ENCODE measurements around the gene TCOF1. TPM values are rescaled to one million over a fixed set of nuclear protein-coding genes. Genes with fewer than 3 reads are reported as not detected.
A peak's percentile ranks its signal among the peaks of the same experiment; 100 is the strongest.

Gene TCOF1
- total and polyA plus RNA-seq, 2 experiments from 2014 or later: 86.8 to 165 TPM

DNA sequence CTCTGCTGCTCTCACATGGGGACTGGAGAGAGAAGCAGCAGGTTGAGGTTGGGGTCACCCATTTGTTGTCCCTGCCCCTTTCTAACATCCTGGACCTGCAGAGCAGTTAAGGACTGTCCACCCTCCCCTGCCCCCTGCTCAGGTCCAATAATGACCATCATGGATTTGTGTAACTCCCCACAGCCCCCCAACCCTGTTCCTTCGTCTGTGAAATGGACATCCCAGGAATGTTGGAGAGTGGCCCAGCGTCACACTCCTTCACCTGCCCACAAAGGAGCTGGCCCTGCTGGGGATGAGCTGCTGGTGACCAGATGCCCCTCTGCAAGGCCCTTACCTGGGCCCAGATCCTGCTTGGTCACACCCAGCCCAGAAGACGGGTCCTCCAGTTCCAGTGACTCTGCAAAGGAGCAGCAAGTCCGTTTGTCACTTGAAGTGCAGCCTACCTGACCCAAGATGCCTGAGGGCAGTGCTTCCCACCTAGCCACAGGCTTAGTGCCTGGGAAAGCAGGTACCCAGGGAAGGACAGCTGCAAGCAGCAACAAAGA is 44.8 kb downstream of the TCOF1 start:
- ATAC-seq (no peak), DNase-seq (ENCODE audit: low spot score) (no peak)
- Mint-ChIP-seq H3K27ac (no peak overlapping the region), H3K4me1 (no peaks in the 10 kb centered on the region; the same call in 2 of the 3 replicates), H3K27me3 (ENCODE audit: insufficient read depth, low read depth, poor library complexity) (peaks cover 20% of the 10 kb centered on the region), H3K36me3 (ENCODE audit: low read depth) (peaks cover 46% of the 10 kb centered on the region), H3K4me3 (no peak overlapping the region; the same call in 2 of the 3 replicates), H3K9me3 (no peaks in the 10 kb centered on the region; the same call in 2 of the 3 replicates)
- no peak overlapping the region for H3K27ac ChIP-seq (ENCODE audit: low read depth)
- H2AFZ ChIP-seq: no peak overlapping the region
- no peaks in the 10 kb centered on the region for H3K79me2 ChIP-seq (replicated peaks; ENCODE audit: insufficient read depth)
- TF ChIP-seq, protein P1, sequence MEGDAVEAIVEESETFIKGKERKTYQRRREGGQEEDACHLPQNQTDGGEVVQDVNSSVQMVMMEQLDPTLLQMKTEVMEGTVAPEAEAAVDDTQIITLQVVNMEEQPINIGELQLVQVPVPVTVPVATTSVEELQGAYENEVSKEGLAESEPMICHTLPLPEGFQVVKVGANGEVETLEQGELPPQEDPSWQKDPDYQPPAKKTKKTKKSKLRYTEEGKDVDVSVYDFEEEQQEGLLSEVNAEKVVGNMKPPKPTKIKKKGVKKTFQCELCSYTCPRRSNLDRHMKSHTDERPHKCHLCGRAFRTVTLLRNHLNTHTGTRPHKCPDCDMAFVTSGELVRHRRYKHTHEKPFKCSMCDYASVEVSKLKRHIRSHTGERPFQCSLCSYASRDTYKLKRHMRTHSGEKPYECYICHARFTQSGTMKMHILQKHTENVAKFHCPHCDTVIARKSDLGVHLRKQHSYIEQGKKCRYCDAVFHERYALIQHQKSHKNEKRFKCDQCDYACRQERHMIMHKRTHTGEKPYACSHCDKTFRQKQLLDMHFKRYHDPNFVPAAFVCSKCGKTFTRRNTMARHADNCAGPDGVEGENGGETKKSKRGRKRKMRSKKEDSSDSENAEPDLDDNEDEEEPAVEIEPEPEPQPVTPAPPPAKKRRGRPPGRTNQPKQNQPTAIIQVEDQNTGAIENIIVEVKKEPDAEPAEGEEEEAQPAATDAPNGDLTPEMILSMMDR (conservative IDR thresholded peaks at IDR 0.05; ENCODE audit: low read depth in 2 of 2): no peak
- TF ChIP-seq EZH2phosphoT487 (IDR thresholded peaks at IDR 0.05; ENCODE audit: unreplicated experiment) (no peak), POLR2AphosphoS5 (IDR thresholded peaks at IDR 0.05; ENCODE audit: low read depth) (peak; percentile 21; the same call in 1 of the 2 replicates), REST (IDR thresholded peaks at IDR 0.05; ENCODE audit: unreplicated experiment) (no peak), ZNF331 (CRISPR knock-in tag; IDR thresholded peaks at IDR 0.05; ENCODE audit: low read depth) (no peak)
- H3F3A ChIP-seq (replicated peaks; ENCODE audit: low read depth): 0 out of 2 replicates have a peak, but pooled peaks cover 4% of the 10 kb centered on the region
- H3K4me2 ChIP-seq: no peak overlapping the region
- H3K4me1 ChIP-seq (ENCODE audit: insufficient read depth): no peaks in the 10 kb centered on the region
- peaks cover 11% of the 10 kb centered on the region; the same call in 1 of the 2 replicates for H3K36me3 ChIP-seq (ENCODE audit: insufficient read depth)
- no peak overlapping the region for H3K4me3 ChIP-seq
- H3K9me2 ChIP-seq (ENCODE audit: insufficient read depth): no peaks in the 10 kb centered on the region
- H4K20me1 ChIP-seq (replicated peaks; ENCODE audit: insufficient read depth): peaks cover 7% of the 10 kb centered on the region; the same call in 1 of the 2 replicates
- H3K27me3 ChIP-seq (ENCODE audit: insufficient read depth): no peaks in the 10 kb centered on the region

- Histone ChIP-seq H4K20me1 (replicated peaks; ENCODE audit: insufficient read depth) (peaks cover 5% of the 10 kb centered on the region; the same call in 1 of the 2 replicates), H3F3A (replicated peaks; ENCODE audit: low read depth) (0 out of 2 replicates have a peak, but pooled peaks cover 4% of the 10 kb centered on the region), H3K4me3 (no peak overlapping the region), H3K79me2 (replicated peaks; ENCODE audit: insufficient read depth) (no peaks in the 10 kb centered on the region), H3K4me2 (no peak overlapping the region), H3K27me3 (ENCODE audit: insufficient read depth) (no peaks in the 10 kb centered on the region), H3K4me1 (ENCODE audit: insufficient read depth) (peaks cover 2% of the 10 kb centered on the region; the same call in 1 of the 2 replicates), H2AFZ (no peak overlapping the region), H3K9me2 (ENCODE audit: insufficient read depth) (no peaks in the 10 kb centered on the region), H3K36me3 (ENCODE audit: insufficient read depth) (peaks cover 11% of the 10 kb centered on the region; the same call in 1 of the 2 replicates), H3K27ac (ENCODE audit: low read depth) (no peak overlapping the region)
- H3K4me3 Mint-ChIP-seq: no peak overlapping the region; the same call in 2 of the 3 replicates
- H3K27me3 Mint-ChIP-seq (ENCODE audit: insufficient read depth, low read depth, poor library complexity): peaks cover 20% of the 10 kb centered on the region
- H3K27ac Mint-ChIP-seq: no peak overlapping the region
- H3K36me3 Mint-ChIP-seq (ENCODE audit: low read depth): peaks cover 40% of the 10 kb centered on the region
- H3K4me1 Mint-ChIP-seq: peaks cover under 1% of the 10 kb centered on the region; the same call in 1 of the 3 replicates
- no peak for ATAC-seq
- no peak for DNase-seq (ENCODE audit: low spot score)
- no peaks in the 10 kb centered on the region; the same call in 2 of the 3 replicates for H3K9me3 Mint-ChIP-seq
- TF ChIP-seq ZNF462 (CRISPR knock-in tag; IDR thresholded peaks at IDR 0.05) (no peak), JUNB (IDR thresholded peaks at IDR 0.05; ENCODE audit: unreplicated experiment) (no peak), EZH2phosphoT487 (IDR thresholded peaks at IDR 0.05; ENCODE audit: unreplicated experiment) (no peak), NANOG (IDR thresholded peaks at IDR 0.05; ENCODE audit: borderline replicate concordance) (no peak), EZH2 (IDR thresholded peaks at IDR 0.05; ENCODE audit: low read depth, unreplicated experiment) (no peak)
Measured at GRCh38 chr5:150402901-150403342, 45.4 kb downstream of the TCOF1 start.

All from GM23338 (cell line).